ENCODE results near the gene ASB6.

The ASB6 gene

DNA sequence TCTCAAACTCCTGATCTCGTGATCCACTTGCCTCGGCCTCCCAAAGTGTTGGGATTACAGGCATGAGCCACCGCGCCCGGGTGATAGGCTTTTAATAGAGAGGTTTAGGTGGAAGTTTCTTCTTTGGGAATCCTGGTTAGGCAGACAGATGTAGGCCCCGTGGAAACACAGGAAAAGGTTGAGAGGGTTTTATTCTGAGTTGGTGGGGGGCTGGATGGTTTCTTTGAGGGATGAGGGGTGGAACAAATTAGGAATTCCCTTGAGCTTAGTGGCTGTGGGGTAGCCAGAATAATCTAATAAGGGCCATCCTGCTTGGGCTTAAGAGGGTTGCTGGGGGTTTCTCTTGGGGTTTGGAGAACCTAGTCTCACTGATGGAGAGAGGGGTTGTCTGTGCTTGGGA lies 51.5 kb downstream of the ASB6 start:
- Histone ChIP-seq H3K9me3 (ENCODE audit: control insufficient read depth in 2 of 2, low read length in 2 of 2) (no peaks in the 10 kb centered on the region), H3K36me3 (ENCODE audit: control insufficient read depth in 2 of 2, insufficient read depth in 2 of 2, low read length in 2 of 2) (no peaks in the 10 kb centered on the region), H3K9ac (ENCODE audit: low read depth in 1 of 2, low read length in 2 of 2) (no peak overlapping the region)

GRCh38 chr9:129587487-129588262 lies 54.3 kb downstream of the ASB6 start:
- Histone ChIP-seq H3K4me1 (ENCODE audit: control insufficient read depth in 2 of 2, insufficient read depth in 2 of 2, low read length in 2 of 2) (peaks cover 0 to 2% of the 10 kb centered on the region in 2 donors), H3K36me3 (ENCODE audit: control insufficient read depth in 2 of 2, insufficient read depth in 2 of 2, low read length in 2 of 2) (no peaks in the 10 kb centered on the region), H3K27ac (ENCODE audit: low read depth in 2 of 2, low read length in 2 of 2) (peak overlapping the region; percentile 4 to 9), H3K4me3 (ENCODE audit: low read length in 2 of 2) (no peak overlapping the region), H3K9ac (ENCODE audit: low read depth in 1 of 2, low read length in 2 of 2) (no peak overlapping the region), H3K9me3 (ENCODE audit: control insufficient read depth in 2 of 2, low read length in 2 of 2) (no peaks in the 10 kb centered on the region), H3K27me3 (ENCODE audit: control insufficient read depth in 2 of 2, insufficient read depth in 2 of 2, low read length in 2 of 2) (no peaks in the 10 kb centered on the region)

More for the DNA sequence above, 51.5 kb downstream of the ASB6 start:
- Histone ChIP-seq H3K4me1 (ENCODE audit: control insufficient read depth in 2 of 2, insufficient read depth in 2 of 2, low read length in 2 of 2) (no peaks in the 10 kb centered on the region), H3K27me3 (ENCODE audit: control insufficient read depth in 2 of 2, insufficient read depth in 2 of 2, low read length in 2 of 2) (no peaks in the 10 kb centered on the region), H3K4me3 (ENCODE audit: low read length in 2 of 2) (no peak overlapping the region), H3K27ac (ENCODE audit: low read depth in 2 of 2, low read length in 2 of 2) (no peak overlapping the region)

DNA sequence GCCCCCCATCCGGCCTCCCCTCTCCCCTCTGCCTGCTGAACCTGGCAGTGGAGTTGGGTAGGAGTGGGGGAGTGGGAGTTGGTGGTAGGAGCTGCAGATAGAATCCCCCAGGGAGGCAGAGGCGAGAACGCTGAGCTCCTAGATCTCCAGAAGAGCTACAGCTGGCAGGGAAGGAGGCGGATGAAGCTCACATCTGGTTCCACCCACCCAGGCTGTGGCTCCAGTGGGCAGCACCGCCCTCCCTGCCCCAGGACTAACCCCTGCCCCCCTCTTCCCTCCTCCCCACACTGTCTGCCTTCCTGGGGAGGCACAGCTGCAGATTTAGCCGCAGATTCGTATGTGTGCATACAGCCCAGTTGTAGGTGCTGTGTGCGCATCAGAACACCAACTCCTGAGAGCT lies 55.3 kb downstream of the ASB6 start:
- no peaks in the 10 kb centered on the region for H3K27me3 ChIP-seq (ENCODE audit: control insufficient read depth in 2 of 2, insufficient read depth in 2 of 2, low read length in 2 of 2)
- no peaks in the 10 kb centered on the region for H3K9me3 ChIP-seq (ENCODE audit: control insufficient read depth in 2 of 2, low read length in 2 of 2)
- H3K9ac ChIP-seq (ENCODE audit: low read depth in 1 of 2, low read length in 2 of 2) = no peak overlapping the region
- H3K36me3 ChIP-seq (ENCODE audit: control insufficient read depth in 2 of 2, insufficient read depth in 2 of 2, low read length in 2 of 2) = no peaks in the 10 kb centered on the region
- no peak overlapping the region for H3K4me3 ChIP-seq (ENCODE audit: low read length in 2 of 2)
- H3K27ac ChIP-seq (ENCODE audit: low read depth in 2 of 2, low read length in 2 of 2) = peak overlapping the region in 1 of 2 donors; percentile 9
- H3K4me1 ChIP-seq (ENCODE audit: control insufficient read depth in 2 of 2, insufficient read depth in 2 of 2, low read length in 2 of 2) = peaks cover 0 to 2% of the 10 kb centered on the region in 2 donors

DNA sequence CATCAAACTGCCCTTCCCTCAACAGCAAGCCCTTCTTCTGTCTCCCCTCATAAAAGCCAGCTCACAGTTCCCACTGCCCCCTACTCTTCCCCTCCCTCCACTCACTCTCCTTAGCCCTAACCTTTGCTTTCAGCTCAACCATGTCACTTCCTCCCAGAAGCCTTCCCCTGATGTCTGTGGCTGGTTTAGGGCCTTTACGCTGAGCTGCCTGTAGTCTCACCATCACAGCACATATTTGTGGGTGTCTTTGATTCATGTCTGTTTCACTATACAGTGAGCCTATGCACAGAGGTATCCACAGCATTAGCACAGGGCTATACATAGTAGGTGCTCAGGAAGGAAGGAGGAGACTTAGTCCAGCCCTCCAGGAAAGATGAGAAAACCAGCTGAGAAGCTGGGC lies 55.7 kb downstream of the ASB6 start:
- H3K4me3 ChIP-seq (ENCODE audit: low read length in 2 of 2) = no peak overlapping the region
- no peak overlapping the region for H3K9ac ChIP-seq (ENCODE audit: low read depth in 1 of 2, low read length in 2 of 2)
- no peaks in the 10 kb centered on the region for H3K9me3 ChIP-seq (ENCODE audit: control insufficient read depth in 2 of 2, low read length in 2 of 2)
- no peak overlapping the region for H3K27ac ChIP-seq (ENCODE audit: low read depth in 2 of 2, low read length in 2 of 2)
- H3K4me1 ChIP-seq (ENCODE audit: control insufficient read depth in 2 of 2, insufficient read depth in 2 of 2, low read length in 2 of 2) = peaks cover 0 to 2% of the 10 kb centered on the region in 2 donors
- no peaks in the 10 kb centered on the region for H3K27me3 ChIP-seq (ENCODE audit: control insufficient read depth in 2 of 2, insufficient read depth in 2 of 2, low read length in 2 of 2)
- H3K36me3 ChIP-seq (ENCODE audit: control insufficient read depth in 2 of 2, insufficient read depth in 2 of 2, low read length in 2 of 2) = no peaks in the 10 kb centered on the region

DNA sequence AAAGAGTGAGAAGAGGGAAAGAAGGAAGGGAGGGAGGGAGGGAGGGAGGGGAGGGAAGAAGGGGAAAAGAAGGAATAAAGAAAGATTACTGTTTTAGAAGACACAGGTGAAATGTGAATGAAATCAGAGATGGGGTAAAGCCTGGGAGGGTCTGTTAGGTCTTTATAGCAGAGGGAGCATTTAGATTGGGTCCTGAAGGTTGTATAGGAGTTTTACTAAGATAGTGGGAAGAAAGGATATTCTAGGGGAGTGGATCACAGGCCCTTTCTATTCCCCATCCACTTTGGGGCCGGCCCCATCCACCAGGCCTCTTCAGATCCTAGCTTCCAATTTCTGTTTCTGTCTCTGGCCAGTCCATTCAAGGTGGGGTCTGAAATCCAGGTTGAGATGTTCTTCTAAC lies 56.6 kb downstream of the ASB6 start:
- H3K4me3 ChIP-seq (ENCODE audit: low read length in 2 of 2) = no peak overlapping the region
- no peaks in the 10 kb centered on the region for H3K27me3 ChIP-seq (ENCODE audit: control insufficient read depth in 2 of 2, insufficient read depth in 2 of 2, low read length in 2 of 2)
- H3K27ac ChIP-seq (ENCODE audit: low read depth in 2 of 2, low read length in 2 of 2) = no peak overlapping the region
- H3K9me3 ChIP-seq (ENCODE audit: control insufficient read depth in 2 of 2, low read length in 2 of 2) = no peaks in the 10 kb centered on the region
- H3K4me1 ChIP-seq (ENCODE audit: control insufficient read depth in 2 of 2, insufficient read depth in 2 of 2, low read length in 2 of 2) = peaks cover 0 to 2% of the 10 kb centered on the region in 2 donors
- H3K36me3 ChIP-seq (ENCODE audit: control insufficient read depth in 2 of 2, insufficient read depth in 2 of 2, low read length in 2 of 2) = no peaks in the 10 kb centered on the region
- no peak overlapping the region for H3K9ac ChIP-seq (ENCODE audit: low read depth in 1 of 2, low read length in 2 of 2)
